Stomach (tissue), 4 donors: ENCODE results near the gene NT5C2.

Experiments used
- CTCF ChIP-seq, 7 experiments: fragments of 450-650 bp in 4 of 7; fragments of 200-600 bp in 3 of 7; sonication (generic) in 3 of 7; IDR thresholded peaks; one replicate each; pipeline ENCODE4 v1.5.1; 2016 to 2019; ENCODE audit warnings: antibody characterized with exemption in 7 of 7, control low read depth in 2 of 7, mild to moderate bottlenecking in 1 of 7
- EP300 ChIP-seq: sonication (generic); formaldehyde crosslinking; IDR thresholded peaks from one replicate; pipeline ENCODE4 v1.6.1; 2017; ENCODE audit warnings: antibody characterized with exemption
- POLR2A ChIP-seq, 4 donors: fragments of 450-650 bp; IDR thresholded peaks; one replicate each; pipeline ENCODE4 v1.6.1; 2016; ENCODE audit warnings: antibody characterized with exemption in 4 of 4, control low read depth in 2 of 4, mild to moderate bottlenecking in 1 of 4, moderate library complexity in 1 of 4

GRCh38 chr10:103227416-103227815 lies 34.3 kb upstream of the NT5C2 start:
- TF ChIP-seq CTCF (IDR thresholded peaks at IDR 0.05): no peak
- TF ChIP-seq POLR2A (IDR thresholded peaks at IDR 0.05): no peak
- TF ChIP-seq EP300: no peak
